ENCODE results near the gene ZNF200.

DNA sequence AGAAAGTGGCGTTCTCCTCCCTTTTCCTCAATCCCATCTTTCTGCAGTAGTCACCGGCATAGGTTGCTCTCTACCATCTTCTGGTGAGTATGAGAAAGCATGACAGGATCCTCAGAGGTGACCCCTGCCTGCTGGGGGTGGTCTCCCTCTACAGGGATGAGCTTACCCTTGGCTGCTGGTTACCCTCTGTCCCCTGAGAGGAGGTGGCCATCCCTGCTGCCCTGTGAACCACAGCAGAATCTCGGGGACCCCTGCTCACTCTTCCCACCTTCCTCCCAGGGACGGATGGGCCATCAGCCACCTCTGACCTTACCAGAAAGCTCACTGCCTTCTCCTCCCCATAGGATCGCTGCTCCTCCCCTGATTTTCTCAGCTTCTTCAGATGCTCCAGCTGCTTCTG, 13.6 kb upstream of the ZNF200 start:
- TF ChIP-seq, protein P1, sequence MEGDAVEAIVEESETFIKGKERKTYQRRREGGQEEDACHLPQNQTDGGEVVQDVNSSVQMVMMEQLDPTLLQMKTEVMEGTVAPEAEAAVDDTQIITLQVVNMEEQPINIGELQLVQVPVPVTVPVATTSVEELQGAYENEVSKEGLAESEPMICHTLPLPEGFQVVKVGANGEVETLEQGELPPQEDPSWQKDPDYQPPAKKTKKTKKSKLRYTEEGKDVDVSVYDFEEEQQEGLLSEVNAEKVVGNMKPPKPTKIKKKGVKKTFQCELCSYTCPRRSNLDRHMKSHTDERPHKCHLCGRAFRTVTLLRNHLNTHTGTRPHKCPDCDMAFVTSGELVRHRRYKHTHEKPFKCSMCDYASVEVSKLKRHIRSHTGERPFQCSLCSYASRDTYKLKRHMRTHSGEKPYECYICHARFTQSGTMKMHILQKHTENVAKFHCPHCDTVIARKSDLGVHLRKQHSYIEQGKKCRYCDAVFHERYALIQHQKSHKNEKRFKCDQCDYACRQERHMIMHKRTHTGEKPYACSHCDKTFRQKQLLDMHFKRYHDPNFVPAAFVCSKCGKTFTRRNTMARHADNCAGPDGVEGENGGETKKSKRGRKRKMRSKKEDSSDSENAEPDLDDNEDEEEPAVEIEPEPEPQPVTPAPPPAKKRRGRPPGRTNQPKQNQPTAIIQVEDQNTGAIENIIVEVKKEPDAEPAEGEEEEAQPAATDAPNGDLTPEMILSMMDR (IDR thresholded peaks at IDR 0.05), result no peak
- no peak for TF ChIP-seq EZH2 (IDR thresholded peaks at IDR 0.05; ENCODE audit: borderline replicate concordance, insufficient read depth, low read depth, low read length, poor library complexity, severe bottlenecking)

Data from B cell (primary cell).